IPS DF 4.7 (cell line): Measurements from ENCODE around the gene CNST.
"Not testable (repeated sequence)": the region's sequence is repeated elsewhere in the genome, so short reads cannot be mapped to it uniquely, and the experiment has no call there.

Experiments used
- DNase-seq: peaks from one replicate; pipeline ENCODE4 v3.0.0-alpha.2; 2013; ENCODE audit warnings: low spot score; ENCODE audit errors: extremely low read depth

Gene CNST

DNA sequence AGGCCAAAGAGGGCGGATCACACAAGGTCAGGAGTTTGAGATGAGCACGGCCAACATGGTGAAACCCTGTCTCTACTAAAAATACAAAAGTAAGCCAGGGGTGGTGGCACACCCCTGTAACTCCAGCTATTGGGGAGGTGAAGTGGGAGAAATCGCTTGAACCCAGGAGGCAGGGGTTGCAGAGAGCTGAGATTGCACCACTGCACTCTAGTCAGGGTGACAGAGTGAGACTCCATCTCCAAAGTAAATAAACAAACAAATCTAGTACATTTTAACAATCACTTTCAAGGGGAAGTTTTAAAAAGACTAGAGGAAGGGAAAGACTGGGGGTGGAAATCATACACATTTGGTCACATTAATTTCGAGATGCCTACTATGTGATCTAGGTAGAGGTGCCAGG is 6.9 kb upstream of the CNST start:
- DNase-seq: no peak

DNA sequence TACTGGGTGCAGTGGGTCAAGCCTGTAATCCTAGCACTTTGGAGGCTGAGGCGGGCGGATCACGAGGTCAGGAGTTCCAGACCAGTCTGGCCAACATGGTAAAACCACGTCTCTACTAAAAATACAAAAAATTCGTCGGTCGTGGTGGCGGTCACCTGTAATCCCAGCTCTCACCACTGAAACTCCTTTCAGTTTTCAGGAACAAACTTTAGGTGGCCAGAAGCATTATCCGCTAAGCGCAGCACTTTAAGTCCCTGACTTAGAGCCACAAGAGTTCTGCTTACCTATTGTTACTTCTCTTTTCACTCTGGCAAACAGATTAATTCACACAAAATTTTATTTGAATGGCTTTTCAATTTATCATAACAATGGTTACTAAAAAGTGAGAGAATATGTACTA is 5.4 kb upstream of the CNST start:
- not testable (repeated sequence) for DNase-seq

DNA sequence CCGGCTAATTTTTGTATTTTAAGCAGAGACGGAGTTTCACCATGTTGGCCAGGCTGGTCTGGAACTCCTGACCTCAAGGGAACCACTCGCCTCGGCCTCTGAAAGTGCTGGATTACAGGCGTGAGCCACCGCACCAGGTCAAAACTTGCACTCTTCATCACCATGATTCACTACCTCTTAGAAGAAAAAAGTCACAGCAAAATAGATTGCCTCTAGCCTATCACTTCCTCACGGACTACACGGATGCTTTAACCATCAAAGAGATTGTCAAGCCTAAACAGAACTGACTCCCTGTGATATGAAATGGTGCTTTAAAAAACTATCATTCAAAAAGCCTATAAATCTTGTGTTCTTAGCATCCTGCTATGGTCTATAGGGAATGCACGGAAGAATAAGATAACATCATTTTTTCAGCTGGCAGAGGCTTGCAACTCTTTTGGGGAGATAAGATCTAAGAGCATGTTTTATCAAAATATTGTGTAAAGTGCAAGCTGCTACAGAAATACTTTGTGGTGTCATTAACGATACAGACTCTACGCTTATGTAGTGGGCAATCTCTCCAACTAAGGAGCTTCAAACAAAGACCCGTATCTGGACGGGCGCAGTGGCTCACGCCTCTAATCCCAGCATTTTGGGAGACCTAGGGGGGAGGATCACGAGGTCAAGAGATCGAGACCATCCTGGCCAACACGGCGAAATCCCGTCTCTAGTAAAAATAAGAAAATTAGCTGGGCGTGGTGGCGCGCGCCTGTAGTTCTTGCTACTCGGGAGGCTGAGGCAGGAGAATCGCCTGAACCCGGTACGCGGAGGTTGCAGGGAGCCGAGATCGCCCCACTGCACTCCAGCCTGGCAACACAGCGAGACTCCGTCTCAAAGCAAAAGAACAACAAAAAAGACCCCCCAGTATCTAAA is 1.2 kb upstream of the CNST start:
- DNase-seq: no peak

DNA sequence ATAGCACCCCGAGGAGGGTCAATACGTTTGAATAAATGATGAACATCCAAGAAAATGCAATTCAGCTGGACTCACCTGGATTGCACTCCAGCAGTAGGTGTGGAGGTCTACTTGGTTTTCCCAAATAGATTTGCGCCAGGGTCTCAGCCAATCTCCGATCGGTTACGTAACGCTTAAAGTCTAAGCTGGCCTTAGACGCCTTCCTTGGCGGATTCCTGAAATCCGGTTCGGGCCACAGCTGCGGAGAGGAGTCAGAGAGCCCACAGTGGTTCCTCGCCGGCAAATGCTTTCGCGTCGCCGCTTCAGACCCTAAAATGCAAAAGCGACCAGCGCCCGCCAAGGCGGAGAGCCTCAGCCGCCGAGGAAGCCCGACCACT is 517 bp upstream of the CNST start:
- DNase-seq: no peak

DNA sequence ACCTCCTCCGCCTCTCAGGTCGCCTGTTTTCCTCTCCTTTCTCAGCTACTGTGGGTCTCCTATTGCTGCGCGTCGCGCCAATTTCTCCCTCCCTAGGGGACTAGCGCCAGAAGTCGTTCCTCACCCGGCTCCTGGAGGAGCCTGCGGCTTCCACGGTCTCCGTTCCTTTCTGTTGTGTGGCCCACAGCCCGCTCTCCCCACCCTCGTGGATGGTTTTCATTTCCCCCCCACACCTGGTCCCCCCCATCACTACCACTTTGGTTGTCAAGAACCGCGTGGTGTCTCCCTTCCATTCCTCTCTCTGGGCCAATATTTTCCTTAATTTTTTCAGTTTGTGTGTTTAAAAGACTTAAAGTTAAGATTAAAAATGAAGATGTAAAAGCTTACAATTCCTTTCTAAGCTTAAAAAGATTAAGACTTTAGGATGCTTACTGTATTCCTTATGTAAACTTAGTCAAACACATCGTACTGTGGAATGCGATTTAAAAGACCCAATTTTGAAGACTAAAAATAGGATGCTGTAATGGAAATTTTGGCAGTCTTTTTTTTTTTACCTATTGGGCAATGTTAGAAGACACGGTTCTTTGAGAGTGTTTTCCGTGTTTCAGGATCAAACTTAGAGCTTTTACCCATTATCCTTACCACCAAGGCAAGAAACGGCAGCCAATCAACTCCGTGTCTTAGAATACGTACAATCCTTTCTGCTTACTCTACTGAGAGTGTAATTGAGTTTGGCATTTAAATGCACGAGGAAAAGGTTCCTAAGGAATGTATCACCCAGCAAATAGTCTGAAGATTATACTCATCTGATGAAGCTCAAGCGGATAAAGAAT is 773 bp downstream of the CNST start:
- DNase-seq: no peak

DNA sequence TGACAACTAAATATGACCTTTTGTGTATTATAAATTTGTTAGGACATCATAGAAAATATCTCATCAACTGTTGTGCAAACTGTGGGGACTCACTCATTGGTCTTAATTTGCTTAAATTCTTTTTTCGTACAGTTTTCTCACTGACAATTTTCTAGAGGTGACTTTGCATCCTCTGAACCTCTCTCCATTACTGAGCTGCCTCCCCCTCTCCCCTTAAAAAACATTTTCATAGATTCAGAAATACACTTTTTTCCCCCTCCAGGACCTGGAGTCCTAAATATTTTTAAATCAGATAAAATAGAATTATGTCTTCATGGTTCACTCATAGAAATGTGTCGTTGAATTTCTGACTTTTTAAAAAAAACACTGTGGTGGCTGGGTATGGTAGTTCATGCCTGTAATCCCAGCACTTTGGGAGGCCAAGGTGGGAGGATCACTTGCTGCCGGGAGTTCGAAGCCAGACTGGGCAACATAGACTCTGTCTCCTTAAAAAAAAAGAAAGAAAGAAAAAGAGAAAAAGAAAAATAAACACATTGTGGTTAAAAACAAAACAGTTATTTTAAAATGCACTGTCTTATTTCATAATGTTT is 1.5 kb downstream of the CNST start:
- no peak for DNase-seq

DNA sequence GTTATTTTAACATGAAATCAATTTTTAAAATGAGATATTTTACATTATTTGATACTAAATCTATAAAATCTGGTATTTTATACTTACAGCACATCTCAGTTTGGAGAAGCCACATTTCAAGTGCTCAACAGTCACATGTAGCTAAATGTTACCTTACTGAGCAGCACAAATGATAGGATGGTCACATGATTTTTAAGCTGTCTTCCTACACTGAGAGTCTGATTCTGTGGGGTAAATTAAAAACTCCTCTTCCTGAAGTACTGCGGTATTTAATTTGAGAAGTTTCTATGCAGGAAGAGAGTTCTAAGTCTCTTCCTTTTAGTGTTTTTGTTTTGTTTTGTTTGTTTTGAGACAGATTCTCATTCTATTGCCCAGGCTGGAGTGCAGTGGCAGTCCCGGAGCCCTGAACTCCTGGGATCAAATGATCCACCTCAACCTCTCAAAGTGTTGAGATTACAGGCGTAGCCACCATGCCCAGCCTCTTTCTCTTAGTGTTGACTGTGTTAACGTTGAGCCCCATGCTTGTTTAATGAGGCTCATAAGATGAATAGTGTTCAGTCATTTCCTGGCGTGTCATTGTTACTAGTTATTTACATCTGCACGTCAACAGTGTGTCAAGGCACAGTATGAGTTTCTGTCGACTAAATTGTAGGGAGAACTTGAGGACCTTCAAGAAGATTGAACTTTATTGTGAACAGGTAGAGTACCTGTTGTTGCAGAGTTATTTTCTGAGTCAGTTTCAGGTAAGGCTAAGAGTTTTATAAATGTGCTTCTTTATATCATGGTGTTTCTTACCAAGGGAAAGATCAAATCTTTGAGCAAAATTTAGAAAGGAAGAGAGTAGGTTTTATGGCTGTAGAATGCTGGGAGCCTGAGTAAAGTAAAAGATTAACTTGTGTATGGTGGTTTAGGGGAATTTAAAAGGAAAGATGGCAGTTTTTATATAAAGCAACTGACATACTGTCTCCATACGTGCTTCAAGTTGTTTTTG is 3.3 kb downstream of the CNST start:
- no peak for DNase-seq

DNA sequence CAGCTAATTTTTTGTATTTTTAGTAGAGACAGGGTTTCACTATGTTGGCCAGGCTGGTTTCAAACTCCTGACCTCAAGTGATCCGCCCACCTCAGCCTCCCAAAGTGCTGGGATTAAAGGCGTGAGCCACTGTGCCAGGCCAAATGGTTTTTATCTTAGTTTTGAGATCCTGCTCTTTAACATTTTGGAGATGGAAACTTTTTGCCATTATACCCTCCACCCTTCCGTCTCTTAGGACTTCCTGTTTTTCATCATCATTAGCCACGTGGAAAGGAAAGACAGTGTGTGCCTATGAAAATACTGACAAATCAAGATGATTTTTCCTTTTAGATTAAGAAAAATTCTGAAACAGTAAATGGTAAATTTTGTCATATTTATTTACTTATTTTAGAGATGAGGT is 5.1 kb downstream of the CNST start:
- not testable (repeated sequence) for DNase-seq

DNA sequence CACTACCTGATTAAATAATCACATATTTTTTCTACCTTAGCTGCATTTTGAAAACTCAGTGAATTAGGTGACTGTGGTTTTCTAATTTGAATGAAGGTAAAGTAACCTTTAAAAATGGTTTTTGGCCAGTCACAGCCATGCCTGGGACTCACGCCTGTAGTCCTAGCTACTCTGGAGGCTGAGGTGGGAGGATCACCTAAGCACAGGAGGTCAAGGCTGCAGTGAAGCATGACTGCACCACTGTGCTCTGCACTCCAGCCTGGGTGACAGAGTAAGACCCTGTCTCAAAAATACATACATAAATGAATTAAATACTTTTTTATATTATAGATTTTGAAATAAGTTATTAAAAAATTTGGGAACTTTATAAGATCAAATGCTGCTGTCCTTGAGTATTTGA is 5.7 kb downstream of the CNST start:
- DNase-seq: no peak

DNA sequence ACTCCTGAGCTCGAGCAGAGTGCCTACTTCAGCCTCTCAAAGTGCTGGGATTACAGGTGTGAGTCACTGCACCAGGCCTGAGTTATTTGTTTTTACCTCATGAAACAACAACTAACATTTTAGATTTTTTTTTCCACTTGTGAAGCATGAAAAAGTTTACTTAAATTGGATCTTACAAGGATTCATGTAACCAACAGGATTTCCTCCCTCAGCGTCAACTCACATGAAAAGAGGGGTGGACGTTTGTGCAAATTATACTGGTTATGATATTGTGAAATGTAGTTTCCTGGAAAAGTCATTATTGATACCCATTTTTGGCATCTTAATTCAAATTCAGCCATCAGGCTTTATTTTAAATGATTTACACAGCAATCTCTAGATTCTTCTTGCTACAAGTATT is 6.5 kb downstream of the CNST start:
- DNase-seq: no peak

DNA sequence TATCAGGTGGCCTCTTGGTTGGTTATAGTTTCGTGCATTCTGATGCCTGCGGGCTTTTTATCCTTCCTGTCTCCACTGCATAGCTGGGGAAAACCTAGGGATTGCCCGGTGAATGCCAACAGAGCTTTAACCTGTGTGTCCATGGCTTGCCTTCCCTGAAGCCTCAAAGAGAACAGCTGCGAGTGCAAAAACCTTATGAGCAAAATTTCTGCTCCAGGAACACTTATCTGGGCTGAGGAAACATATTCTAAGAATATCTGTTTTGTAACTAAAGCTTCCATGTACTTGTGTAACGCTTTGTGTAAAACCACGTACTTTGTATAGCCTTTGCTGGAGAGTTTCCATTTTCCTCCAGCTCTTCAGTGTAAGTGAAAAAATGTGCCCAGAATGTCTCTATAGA is 7.2 kb downstream of the CNST start:
- no peak for DNase-seq

DNA sequence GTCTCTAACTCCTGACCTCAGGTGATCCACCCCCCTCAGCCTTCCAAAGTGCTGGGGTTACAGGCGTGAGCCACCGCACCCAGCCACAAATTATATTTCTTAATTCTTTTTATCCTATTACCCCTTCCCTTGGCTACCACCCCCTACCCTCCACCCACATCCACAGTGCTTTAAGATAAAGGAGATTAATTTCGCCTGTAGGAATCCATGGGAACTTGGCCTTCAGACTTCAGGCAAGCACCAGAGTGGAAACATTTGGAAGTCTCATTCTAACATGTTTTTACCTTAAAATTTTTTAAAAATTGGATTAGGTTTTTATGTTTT is 10.4 kb downstream of the CNST start:
- no peak for DNase-seq

DNA sequence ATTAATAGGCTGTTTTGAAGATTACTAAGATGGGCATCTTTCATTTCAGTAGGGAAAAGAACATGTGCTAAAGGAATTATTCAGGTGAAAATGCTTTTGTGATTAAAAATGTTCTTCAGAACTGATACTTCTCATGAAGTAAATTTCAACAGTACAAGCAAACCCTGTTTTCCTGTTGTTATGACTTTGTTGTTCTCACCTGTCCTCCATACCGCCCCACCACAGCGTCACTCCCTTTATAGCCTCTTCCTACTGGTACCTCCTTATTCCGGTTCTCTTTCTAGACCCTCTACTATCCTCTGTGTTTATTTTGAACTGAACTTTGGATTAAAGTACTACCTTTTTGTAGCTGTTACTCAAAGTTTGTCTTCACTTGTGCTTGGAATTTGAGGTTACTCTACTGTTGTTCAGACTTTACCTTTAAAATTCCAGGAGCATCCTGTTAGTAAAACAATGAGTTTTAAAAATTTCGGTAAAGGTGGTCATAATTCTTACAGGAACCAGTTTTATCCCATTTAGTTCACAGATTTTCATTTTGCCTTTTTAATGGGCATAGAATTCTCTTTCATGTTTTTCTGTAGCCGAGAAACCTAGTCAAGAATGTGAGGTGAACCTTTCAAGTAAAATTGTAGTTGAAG is 10.9 kb downstream of the CNST start:
- DNase-seq: no peak

DNA sequence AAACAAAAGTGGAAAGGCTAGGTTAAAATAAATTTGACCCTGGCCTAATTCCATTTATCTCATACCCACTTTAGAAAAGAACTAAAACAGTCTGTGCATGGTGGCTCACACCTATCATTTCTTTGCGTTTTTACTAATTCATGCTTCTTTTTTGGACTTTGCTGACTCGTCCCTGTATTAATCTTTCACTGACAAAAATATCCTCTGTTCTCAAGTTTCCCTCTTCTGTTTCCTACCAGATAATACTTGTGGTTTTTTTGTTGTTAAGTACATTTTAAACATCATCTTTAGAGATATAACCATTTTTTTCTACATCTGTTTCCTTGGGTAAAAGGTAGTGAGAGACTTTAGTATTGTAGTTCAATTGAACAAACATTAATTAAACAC is 11.5 kb downstream of the CNST start:
- DNase-seq: no peak

DNA sequence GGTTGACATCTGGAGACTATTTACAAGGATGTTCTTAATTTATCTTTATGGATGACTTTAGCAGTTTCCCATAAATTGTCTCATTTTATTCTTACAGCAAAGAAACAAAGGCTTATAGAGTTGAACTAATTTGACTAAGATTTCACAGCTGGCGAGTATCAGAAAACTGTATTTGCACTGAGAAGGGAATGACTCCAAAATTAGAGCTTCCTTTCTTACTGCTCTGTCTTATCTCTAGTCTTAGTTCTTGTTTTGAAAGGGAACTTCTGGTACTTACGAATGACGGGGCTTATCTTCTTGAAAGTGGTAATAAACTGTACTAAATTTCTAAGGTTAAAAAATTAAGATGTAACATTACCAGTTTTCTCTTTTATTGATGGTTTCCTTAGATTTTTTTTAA is 13.6 kb downstream of the CNST start:
- DNase-seq: no peak

DNA sequence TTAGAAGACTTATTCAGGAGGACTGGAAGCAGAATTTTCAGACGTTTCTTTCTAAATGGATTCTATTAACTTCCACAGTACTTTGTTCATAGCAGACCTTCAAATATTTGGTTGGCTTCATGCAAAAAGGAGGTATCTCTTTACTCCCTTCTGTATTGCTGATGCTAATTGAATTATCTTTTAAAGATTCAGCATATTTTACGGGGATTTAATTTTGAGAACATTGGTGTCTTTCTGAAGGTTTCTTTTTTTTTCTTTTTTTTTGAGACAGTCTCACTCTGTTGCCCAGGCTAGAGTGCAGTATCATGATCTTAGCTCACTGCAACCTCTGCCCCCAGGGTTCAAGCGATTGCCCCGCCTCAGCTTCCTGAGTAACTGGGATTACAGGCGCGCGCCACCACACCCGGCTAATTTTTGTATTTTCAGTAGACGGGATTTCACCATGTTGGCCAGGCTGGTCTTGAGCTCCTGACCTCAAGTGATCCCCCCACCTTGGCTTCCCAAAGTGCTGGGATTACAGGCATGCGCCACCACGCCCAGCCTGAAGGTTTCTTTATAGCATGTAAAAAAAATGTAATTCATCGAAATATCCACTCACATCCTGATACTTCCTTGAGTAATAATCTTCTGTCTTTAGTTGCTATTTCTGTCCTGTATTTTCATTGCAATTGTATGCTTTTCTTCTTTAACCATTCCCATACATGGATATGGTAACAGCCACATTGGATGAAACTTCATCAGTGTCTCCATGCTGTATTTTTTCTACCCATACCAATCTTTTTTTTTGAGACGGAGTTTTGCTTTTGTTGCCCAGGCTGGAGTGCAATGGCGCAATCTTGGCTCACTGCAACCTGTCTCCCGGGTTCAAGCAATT is 14.5 kb downstream of the CNST start:
- no peak for DNase-seq

DNA sequence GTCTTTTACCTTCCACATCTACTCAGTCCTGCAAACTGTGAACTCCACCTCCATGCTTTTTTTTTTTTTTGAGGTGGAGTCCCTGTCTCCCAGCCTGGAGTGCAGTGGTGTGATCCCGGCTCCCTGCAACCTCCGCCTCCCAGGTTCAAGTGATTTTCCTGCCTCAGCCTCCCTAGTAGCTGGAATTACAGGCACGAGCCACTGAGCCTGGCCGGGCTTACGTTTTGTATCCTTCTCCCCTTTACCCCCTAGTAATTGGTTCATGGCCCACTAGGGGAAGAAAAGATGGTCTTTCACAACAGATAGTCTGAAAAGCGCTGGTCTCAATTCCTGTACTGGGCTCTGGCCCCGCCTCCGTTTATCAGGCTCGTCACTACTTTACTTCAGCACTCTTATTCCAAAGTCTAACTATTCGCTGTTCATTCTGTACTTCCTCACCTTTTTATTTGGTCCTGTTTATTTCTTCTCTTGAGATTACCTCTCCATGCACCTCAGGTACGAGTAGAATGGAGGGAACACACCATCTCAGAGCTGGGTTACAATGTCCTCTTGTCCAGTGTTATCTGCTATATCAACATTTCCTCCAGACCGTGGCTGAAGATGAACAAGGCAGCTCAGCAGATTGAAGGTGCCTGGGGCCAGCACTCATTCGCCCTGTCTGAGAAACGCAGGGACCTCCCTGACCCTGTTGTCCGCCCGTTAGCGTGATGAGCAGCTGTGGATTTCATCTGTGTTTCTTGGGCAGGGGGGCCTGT is 16.2 kb downstream of the CNST start:
- no peak for DNase-seq

DNA sequence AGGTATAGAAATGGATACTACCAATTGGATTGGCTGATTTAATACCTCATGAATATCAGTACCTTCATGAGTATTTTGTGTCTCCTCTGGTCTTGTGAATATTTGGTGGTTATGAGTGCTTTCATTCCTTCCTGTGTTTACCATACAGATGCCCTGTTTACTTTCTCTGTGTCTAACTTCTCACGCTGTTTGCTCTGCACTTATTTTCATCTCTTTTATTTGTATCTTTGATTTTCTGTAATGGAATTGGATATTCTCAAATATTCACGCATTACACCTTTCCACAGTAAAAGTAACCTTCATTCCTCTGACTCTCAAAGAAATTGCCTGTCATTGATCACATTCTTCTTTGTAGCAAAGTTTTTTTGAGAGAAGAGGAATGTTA is 16.8 kb downstream of the CNST start:
- no peak for DNase-seq
